GDM1 (cell line): Measurements from ENCODE around the gene RBM39.
"Not testable (repeated sequence)": the region's sequence is repeated elsewhere in the genome, so short reads cannot be mapped to it uniquely, and the experiment has no call there.

ENCODE experiments used
- DNase-seq: peaks from one replicate; lab custom pipeline; 2025; lab: John Stamatoyannopoulos, UW

RBM39 gene

DNA sequence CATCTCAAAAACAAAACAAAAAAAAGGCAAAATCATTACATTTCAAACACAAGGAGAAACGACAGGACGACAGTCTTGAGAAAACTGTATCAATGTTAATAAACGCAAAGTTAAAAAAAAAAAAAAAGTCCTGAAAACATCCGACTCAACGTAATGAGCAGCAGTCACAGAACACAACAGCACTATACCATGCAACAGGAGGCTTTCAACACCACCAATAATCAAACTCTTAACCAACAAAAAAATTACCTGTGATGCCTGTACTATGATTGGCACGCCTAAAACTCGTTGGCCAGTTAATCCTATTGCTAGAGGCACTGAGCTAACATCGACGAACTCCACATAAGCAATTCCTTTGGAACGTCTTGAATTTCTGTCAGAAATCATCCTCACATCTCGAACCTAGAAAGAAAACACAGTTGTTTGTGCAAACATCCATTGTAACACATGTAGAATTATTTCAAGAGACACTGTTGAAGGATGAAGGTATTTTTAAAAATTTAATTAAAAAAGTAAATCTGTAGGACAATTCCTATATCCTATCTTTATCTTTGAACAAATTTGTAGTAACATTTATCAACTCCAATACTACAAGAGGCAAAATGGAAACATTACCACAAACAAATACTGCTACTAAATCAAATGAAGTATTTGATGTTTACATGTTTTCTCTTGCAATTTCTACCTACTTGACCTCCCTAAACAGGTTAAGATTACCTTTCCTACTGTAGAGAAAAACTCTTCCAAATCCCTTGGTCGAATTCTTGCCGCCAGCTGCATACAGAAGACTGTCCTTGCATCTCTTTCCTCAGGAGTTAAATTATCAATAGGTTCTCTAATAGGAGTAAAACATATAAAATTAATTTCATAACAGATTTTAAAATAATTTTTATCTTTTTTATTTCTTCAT is 17.5 kb downstream of the RBM39 start:
- DNase-seq, result no peak

- DNase-seq, result not testable (repeated sequence)
Observed at GRCh38 chr20:35723652-35724320, 18.3 kb downstream of the RBM39 start.

DNA sequence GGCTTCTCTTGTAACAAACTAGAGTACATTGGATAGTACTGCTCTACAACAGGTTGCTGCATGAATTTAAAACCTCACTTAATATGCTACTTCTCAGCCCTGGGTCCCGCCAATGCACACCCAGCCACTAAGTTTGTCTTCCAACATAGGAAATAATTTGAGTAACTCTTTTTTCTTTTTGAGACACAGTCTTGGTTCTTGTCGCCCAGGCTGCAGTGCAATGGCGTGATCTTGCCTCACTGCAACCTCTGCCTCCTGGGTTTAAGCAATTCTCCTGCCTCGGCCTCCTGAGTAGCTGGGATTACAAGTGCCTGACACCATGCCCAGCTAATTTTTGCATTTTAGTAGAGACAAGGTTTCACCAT is 18.8 kb downstream of the RBM39 start:
- not testable (repeated sequence) for DNase-seq

DNA sequence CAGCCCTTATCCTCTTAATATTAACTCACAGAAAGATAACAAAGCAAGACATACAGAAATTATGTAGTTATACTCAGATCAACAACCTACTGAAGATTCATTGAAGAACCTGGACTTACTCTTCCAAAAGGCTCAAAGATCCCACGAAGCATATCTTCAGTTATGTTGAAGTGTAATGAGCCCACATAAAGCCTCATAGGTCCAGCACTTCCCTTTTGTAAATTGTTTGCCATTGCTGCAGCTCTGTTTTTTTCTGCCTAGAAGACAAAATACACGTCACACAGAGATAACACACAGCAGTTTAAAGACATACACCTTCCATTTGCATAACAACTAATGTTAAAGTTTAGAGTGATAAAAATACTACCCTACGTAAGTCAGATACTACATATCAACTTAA is 20.4 kb downstream of the RBM39 start:
- DNase-seq, result no peak

GRCh38 chr20:35721219-35721618 is 20.8 kb downstream of the RBM39 start:
- DNase-seq, result no peak

- no peak for DNase-seq
Observed at GRCh38 chr20:35720165-35721123, 21.6 kb downstream of the RBM39 start.

DNA sequence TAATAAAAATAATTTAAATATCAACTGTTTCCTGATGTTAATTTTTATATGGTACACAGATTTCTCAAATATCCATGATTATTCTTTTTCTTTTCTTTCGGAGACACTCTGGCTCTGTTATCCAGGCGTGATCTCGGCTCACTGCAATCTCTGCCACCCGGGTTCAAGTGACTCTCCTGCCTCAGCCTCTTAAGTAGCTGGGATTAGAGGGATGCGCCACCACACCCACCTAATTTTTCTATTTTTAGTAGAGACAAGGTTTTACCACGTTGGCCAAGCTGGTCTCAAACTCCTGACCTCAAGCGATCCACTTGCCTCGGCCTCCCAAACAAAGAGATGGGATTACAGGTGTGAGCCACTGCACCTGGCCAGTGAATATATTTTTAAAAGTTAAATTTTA is 22.3 kb downstream of the RBM39 start:
- DNase-seq, result no peak

GRCh38 chr20:35718972-35719635 is 23.0 kb downstream of the RBM39 start:
- no peak for DNase-seq

- DNase-seq, result not testable (repeated sequence)
Observed at GRCh38 chr20:35718321-35718720, 23.7 kb downstream of the RBM39 start.

DNA sequence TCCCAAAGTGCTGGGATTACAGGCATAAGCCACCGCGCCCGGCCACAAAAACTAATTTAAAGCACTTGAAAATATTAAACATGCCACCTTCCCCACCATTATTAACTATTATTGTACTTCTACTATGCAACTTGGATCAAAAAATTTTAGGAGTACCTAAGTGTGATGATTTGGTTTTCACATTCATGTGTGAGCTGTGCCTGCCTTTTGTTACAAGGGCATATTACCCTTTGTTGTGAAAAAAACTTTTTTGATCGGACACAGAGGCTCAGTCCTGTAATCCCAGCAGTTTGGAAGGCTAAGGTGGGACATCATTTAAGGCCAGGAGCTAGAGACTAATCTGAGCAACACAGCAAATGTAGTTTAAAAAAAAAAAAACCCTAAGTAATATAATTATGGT is 25.7 kb downstream of the RBM39 start:
- no peak for DNase-seq

DNA sequence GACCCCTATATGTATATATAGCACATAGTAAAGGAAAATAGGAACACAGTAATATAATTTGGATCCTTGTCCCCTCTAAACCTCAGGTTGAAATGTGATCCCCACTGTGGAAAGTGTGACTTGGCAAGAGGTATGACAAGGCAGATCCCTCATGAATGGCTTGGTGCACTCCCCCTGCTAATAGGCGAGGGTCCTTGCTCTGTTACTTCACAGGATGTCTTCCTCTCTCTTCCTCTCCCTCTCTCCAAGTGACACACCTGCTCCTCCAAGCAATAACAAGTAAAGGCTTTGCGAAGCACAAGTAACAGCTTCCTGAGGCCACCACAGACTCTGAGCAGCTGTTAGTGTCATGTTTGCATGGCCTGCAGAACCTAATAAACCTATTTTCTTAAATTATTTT is 26.4 kb downstream of the RBM39 start:
- no peak for DNase-seq

DNA sequence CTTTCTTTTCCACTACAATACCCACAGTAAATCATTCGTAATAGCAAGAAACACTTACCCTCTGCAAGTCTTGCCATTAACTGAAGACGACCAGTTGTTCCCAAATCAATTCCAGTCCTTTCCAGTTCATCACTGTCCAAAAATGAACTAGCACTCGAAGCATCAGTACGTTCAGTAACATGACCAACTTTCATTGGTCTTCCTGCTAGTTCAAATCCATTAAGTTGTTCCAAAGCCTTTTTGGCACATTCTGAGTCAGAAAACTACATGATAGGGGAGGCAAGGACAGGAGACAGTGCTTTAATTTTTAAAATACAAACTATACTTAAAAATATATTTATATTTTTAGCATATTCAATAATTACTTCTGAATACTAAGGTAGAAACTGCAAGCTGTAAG is 27.9 kb downstream of the RBM39 start:
- no peak for DNase-seq

GRCh38 chr20:35713120-35713519 is 28.9 kb downstream of the RBM39 start:
- DNase-seq, result not testable (repeated sequence)

DNA sequence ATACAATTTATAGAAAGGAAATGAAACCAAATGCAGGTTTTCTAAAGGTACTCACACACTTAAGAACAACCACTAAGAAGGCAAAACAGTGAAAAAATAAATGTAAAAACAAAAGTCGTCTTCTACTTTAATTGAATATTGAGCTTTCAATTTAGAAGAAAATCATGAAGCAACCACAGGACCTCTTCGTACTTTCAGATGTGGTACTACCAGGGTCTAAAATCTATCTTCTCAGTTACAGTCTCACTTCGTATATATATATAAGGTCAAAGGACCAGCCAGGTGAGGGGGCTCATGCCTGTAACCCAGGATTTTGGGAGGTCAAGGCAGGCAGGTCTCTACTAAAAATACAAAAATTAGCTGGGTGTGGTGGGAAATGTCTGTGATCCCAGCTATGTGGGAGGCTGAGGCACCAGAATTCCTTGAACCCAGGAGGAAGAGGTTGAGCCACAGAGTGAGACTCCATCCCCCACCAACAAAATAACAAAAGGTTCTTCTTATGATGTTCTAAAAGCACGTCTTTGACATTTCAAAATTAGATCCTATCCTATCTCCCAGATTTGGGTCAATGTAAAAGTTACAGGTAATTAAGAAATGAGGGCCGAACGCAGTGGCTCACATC is 30.4 kb downstream of the RBM39 start:
- DNase-seq, result no peak

GRCh38 chr20:35710884-35711587 is 31.0 kb downstream of the RBM39 start:
- no peak for DNase-seq

GRCh38 chr20:35710039-35710438 is 32.0 kb downstream of the RBM39 start:
- no peak for DNase-seq

- DNase-seq, result no peak
Observed at GRCh38 chr20:35709259-35709658, 32.8 kb downstream of the RBM39 start.

DNA sequence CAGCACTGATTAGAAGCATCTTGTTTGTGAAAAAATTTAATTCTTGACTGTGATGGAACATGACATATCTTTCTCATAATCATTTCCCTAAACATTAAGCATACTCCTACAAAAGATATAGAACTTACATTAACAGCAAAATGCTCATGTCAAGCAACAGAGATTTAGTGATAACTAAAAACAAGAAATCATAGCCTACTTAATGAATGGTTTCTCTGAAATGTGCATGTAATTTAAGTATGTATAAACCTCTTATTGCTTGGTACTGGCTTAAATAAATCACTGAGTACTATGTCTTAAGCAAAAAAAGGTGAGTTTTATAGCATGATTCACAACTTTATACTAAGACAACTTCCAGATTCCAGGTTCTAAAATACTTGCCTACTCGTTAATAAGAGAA is 33.6 kb downstream of the RBM39 start:
- no peak for DNase-seq

DNA sequence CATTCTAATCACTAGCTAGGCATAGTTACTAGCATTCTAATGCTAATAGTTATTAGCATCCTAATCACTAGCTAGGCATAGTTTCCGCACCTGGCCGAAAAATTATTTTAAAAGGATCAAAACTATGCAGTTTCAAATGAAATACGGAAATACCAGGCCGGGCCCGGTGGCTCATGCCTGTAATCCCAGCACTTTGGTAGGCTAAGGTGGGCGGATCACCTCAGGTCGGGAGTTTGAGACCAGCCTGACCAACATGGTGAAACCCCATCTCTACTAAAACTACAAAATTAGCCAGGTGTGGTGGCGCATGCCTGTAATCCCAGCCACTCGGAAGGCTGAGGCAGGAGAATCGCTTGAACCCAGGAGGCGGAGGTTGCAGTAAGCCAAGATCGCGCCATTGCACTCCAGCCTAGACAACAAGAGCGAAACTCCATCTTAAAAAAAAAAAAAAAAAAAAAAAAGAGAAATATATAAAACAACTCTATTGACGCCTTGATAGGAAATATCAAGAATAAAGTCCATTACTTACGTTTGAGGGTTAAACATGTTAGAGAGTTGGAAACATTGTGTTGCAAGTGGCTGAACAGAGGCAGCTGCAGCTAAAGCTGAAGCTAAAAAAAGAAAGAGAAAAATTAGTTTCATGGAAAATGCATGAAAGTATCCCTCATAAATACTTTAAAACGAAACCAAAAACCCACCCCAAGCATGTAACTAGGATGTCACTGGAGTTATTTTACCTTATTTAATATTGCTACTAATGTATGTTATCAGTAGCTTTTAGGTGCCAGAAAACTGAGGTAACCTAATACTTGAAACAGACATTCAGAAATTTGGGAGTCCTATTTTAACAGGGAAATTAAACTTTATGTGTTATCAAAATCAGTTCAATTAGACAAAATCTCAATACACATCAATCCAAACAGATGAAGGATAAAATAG is 35.2 kb downstream of the RBM39 start:
- DNase-seq, result not testable (repeated sequence)
